Transverse colon (tissue), 4 donors: ENCODE measurements around the gene ZHX3. TPM values are rescaled to one million over a fixed set of nuclear protein-coding genes. Genes with fewer than 3 reads are reported as not detected.
A peak's percentile ranks its signal among the peaks of the same experiment; 100 is the strongest.

Experiments
- DNase-seq: peaks from one replicate; pipeline ENCODE4 v3.0.0-alpha.2; 2019
- H3K27ac ChIP-seq, 4 donors: fragments of 200-600 bp; sonication (generic); 2 replicates each; pipeline ENCODE4 v1.5.1; 2016 to 2018; ENCODE audit warnings: inconsistent platforms in 4 of 4
- H3K27me3 ChIP-seq: fragments of 200-600 bp; sonication (generic); 2 replicates; pipeline ENCODE4 v1.5.1; 2017; ENCODE audit warnings: inconsistent platforms
- H3K36me3 ChIP-seq, 4 donors: fragments of 200-600 bp; sonication (generic); 2 replicates each; pipeline ENCODE4 v1.5.1; 2017 to 2019; ENCODE audit warnings: inconsistent platforms in 4 of 4
- H3K4me1 ChIP-seq, 4 donors: fragments of 200-600 bp; sonication (generic); 2 replicates each; pipeline ENCODE4 v1.5.1; 2017 to 2020; ENCODE audit warnings: inconsistent platforms in 4 of 4
- H3K4me3 ChIP-seq, 4 donors: fragments of 200-600 bp; sonication (generic); 1 replicate in 1 of 4; 2 replicates in 3 of 4; pipeline versions ENCODE4 v1.5.1 to v1.6.1; 2017 to 2019; ENCODE audit warnings: inconsistent platforms in 4 of 4
- H3K9me3 ChIP-seq, 2 donors: fragments of 200-600 bp; sonication (generic); 2 replicates each; pipeline ENCODE4 v1.5.1; 2017 to 2019; ENCODE audit warnings: inconsistent platforms in 2 of 2
- EP300 ChIP-seq: sonication (generic); formaldehyde crosslinking; IDR thresholded peaks from one replicate; pipeline ENCODE4 v1.6.1; 2017; ENCODE audit warnings: antibody characterized with exemption, low read depth
- POLR2A ChIP-seq: fragments of 450-650 bp; IDR thresholded peaks from one replicate; pipeline ENCODE4 v1.6.1; 2016; ENCODE audit warnings: antibody characterized with exemption, mild to moderate bottlenecking, moderate library complexity
- POLR2AphosphoS5 ChIP-seq, 3 donors: sonication (generic); formaldehyde crosslinking; IDR thresholded peaks; one replicate each; pipeline ENCODE4 v1.6.1; 2016; ENCODE audit warnings: antibody characterized with exemption in 3 of 3
- WGBS, 2 donors: methylation state at CpG; one replicate each; pipeline ENCODE4 v1.1.5; 2018; ENCODE audit warnings: low coverage in 1 of 2; 5-methylcytosine and 5-hydroxymethylcytosine counted together
- in situ Hi-C, 4 donors: fragments of 200-750 bp; cut with MboI; loops; one replicate each; pipeline versions ENCODE4 v1.15.0 to v1.15.1; 2017; ENCODE audit warnings: low sequenced_read_pairs in 3 of 4, low pct_ligation_motif_present in 1 of 4, low pct_unique_long_range_greater_than_20kb in 1 of 4
- intact Hi-C: fragments of 100-400 bp; cut with DNase I; formaldehyde crosslinking; loops from one replicate; pipeline ENCODE4 v1.15.1; 2023; ENCODE audit warnings: low total_unique reads
- total RNA-seq, 4 donors: library from RNA; depleted of rRNA; stranded (reverse); fragments of >200 nt; gene quantifications; one replicate each; pipeline ENCODE4 v1.1.0, GENCODE V29; 2016
- TF ChIP-seq, protein P1 (sequence below), 5 experiments: fragments of 200-600 bp in 3 of 5; fragments of 450-650 bp in 2 of 5; sonication (generic) in 3 of 5; IDR thresholded peaks; 1 replicate in 2 of 5; 2 replicates in 3 of 5; pipeline ENCODE4 v1.5.1; 2016 to 2017; ENCODE audit warnings: antibody characterized with exemption in 5 of 5, inconsistent platforms in 3 of 5, mild to moderate bottlenecking in 2 of 5, moderate library complexity in 1 of 5

The ZHX3 gene
- total RNA-seq, 4 donors from 2014 or later, result 22.7 to 34.8 (median 26.4) TPM

DNA sequence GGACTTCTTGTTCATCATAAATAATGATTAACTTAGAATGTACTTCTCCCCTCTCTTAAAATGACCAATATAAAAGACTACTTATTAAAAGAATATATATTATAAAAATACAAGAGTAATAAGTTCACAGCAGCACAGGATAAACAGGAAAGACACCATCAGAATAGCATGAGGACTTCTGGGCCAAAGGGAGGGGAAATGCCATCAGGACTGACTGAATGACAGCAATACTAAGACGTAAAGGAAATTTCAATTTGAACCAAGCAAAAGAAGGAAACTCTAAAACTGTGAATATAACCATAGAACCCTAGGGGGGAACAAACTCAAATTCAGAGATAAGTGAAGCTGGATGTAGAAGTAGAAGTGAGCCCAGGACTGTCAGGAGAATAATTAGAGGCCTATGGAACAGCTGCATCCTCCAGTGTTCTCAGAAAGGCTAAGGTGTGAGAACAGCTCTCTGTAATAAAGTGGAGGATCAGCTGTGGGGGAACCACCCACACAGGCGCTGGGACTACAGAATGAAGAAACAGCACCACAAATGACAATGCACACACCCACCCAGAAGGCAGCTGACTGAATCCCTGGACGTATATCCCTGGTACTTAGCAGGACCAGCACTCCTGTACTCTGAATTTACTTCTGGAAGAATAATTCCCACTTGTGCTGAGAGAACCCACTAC is 37.8 kb downstream of the ZHX3 start:
- Histone ChIP-seq H3K4me3 (no peak overlapping the region), H3K27ac (no peak overlapping the region)
- intact Hi-C loops, result no loop called here

DNA sequence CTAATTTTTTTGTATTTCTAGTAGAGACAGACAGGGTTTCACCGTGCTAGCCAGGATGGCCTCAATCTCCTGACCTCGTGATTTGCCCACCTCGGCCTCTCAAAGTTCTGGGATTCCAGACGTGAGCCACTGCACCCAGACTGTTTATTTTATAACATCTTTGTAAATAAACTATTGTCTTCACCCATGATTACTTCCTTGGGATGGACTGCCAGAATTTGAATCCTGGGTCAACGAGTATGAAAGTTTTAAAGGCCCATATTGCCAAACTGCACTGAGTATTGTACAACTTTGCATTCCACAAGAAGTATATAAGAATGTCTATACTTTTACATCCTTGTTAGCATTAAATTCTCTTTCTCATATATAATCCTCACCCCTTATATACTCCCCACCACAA is 38.6 kb downstream of the ZHX3 start:
- in situ Hi-C loops (no loop called here), intact Hi-C loops (no loop called here)
- Histone ChIP-seq H3K36me3 (no peaks in the 10 kb centered on the region), H3K4me1 (peaks cover 0 to 36% (median 8%) of the 10 kb centered on the region in 4 donors), H3K27ac (no peak overlapping the region), H3K9me3 (no peaks in the 10 kb centered on the region), H3K4me3 (no peak overlapping the region), H3K27me3 (no peaks in the 10 kb centered on the region)
- TF ChIP-seq POLR2AphosphoS5 (IDR thresholded peaks at IDR 0.05) (no peak), POLR2A (no peak), EP300 (no peak)
- TF ChIP-seq, protein P1, sequence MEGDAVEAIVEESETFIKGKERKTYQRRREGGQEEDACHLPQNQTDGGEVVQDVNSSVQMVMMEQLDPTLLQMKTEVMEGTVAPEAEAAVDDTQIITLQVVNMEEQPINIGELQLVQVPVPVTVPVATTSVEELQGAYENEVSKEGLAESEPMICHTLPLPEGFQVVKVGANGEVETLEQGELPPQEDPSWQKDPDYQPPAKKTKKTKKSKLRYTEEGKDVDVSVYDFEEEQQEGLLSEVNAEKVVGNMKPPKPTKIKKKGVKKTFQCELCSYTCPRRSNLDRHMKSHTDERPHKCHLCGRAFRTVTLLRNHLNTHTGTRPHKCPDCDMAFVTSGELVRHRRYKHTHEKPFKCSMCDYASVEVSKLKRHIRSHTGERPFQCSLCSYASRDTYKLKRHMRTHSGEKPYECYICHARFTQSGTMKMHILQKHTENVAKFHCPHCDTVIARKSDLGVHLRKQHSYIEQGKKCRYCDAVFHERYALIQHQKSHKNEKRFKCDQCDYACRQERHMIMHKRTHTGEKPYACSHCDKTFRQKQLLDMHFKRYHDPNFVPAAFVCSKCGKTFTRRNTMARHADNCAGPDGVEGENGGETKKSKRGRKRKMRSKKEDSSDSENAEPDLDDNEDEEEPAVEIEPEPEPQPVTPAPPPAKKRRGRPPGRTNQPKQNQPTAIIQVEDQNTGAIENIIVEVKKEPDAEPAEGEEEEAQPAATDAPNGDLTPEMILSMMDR (IDR thresholded peaks at IDR 0.05), result no peak
- no peak for DNase-seq
- WGBS, 2 donors, result 75 to 83% methylated on average over 5 of the region's 5 CpGs

More for the DNA sequence above, 37.8 kb downstream of the ZHX3 start:
- H3K36me3 ChIP-seq, result no peaks in the 10 kb centered on the region
- H3K4me1 ChIP-seq, result peaks cover 0 to 35% (median 5%) of the 10 kb centered on the region in 4 donors
- DNase-seq, result no peak
- TF ChIP-seq EP300 (no peak), POLR2AphosphoS5 (IDR thresholded peaks at IDR 0.05) (no peak), POLR2A (no peak)
- TF ChIP-seq, protein P1 (IDR thresholded peaks at IDR 0.05), result no peak
- WGBS, 2 donors, result 56 to 74% methylated on average over 2 to 3 of the region's 3 CpGs
- no peaks in the 10 kb centered on the region for H3K9me3 ChIP-seq
- in situ Hi-C loops, result no loop called here
- no peaks in the 10 kb centered on the region for H3K27me3 ChIP-seq

DNA sequence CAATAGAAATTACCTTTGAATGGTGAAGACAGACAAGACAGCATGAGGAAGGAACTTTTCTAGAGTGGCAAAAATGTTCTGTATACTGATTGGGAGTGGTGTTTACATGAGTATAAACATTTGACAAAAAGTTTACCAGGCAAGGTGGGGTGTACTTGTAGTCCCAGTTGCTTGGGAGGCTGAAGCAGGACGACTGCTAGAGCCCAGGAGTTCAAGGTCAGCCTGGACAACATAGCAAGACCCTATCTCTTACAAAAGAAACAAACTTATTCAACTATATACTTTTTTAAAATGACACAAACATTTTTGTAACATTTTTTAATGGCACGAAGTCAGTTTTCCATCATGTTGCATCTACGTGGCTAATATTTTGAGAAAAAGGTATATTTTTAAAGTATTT is 40.5 kb downstream of the ZHX3 start:
- intact Hi-C loops (no loop called here), in situ Hi-C loops (no loop called here)
- H3K36me3 ChIP-seq, result no peaks in the 10 kb centered on the region
- no peaks in the 10 kb centered on the region for H3K27me3 ChIP-seq
- no peak overlapping the region for H3K4me3 ChIP-seq
- peaks cover 0 to 36% (median 8%) of the 10 kb centered on the region in 4 donors for H3K4me1 ChIP-seq
- H3K27ac ChIP-seq, result no peak overlapping the region
- no peak for DNase-seq
- H3K9me3 ChIP-seq, result no peaks in the 10 kb centered on the region
- TF ChIP-seq EP300 (no peak), POLR2AphosphoS5 (IDR thresholded peaks at IDR 0.05) (no peak), POLR2A (no peak)
- TF ChIP-seq, protein P1 (IDR thresholded peaks at IDR 0.05), result no peak
- 85% methylated on average over 2 to 3 of the region's 3 CpGs for WGBS, 2 donors

GRCh38 chr20:41276317-41276751 is 41.2 kb downstream of the ZHX3 start:
- Histone ChIP-seq H3K27me3 (no peaks in the 10 kb centered on the region), H3K36me3 (no peaks in the 10 kb centered on the region), H3K4me1 (peaks cover 0 to 36% (median 8%) of the 10 kb centered on the region in 4 donors), H3K9me3 (no peaks in the 10 kb centered on the region), H3K4me3 (no peak overlapping the region), H3K27ac (peak overlapping the region in 2 of 4 donors; percentile 23 to 30)
- no peak for DNase-seq
- in situ Hi-C loops (no loop called here), intact Hi-C loops (no loop called here)
- WGBS, 2 donors, result 76 to 87% methylated on average over 9 of the region's 9 CpGs
- TF ChIP-seq POLR2AphosphoS5 (IDR thresholded peaks at IDR 0.05) (no peak), POLR2A (no peak), EP300 (no peak)
- TF ChIP-seq, protein P1 (IDR thresholded peaks at IDR 0.05), result no peak
